HG02571 (cell line): ENCODE results near the gene HAPLN2.

Experiments
- ATAC-seq: cut with Tn5 transposase; IDR thresholded peaks from one replicate; pipeline ENCODE4 v1.9.1; 2021; ENCODE audit warnings: mild to moderate bottlenecking, moderate library complexity; ENCODE audit not compliant: unreplicated experiment

HAPLN2 gene

GRCh38 chr1:156659988-156660751, 41.0 kb downstream of the HAPLN2 start:
- peak; percentile 61 for ATAC-seq

GRCh38 chr1:156660752-156661112, 41.5 kb downstream of the HAPLN2 start:
- no peak for ATAC-seq

- ATAC-seq, result no peak
Measured at GRCh38 chr1:156662005-156662799, 43.0 kb downstream of the HAPLN2 start.

GRCh38 chr1:156662800-156663055, 43.5 kb downstream of the HAPLN2 start:
- no peak for ATAC-seq

- no peak for ATAC-seq
Measured at GRCh38 chr1:156663178-156663577, 44.0 kb downstream of the HAPLN2 start.

- ATAC-seq, result no peak
Measured at GRCh38 chr1:156664046-156664766, 45.0 kb downstream of the HAPLN2 start.

GRCh38 chr1:156664767-156665411, 45.7 kb downstream of the HAPLN2 start:
- no peak for ATAC-seq

- ATAC-seq, result no peak
Measured at GRCh38 chr1:156665539-156665938, 46.3 kb downstream of the HAPLN2 start.

GRCh38 chr1:156666862-156667609, 47.8 kb downstream of the HAPLN2 start:
- ATAC-seq, result no peak

- no peak for ATAC-seq
Measured at GRCh38 chr1:156667610-156667967, 48.4 kb downstream of the HAPLN2 start.

- ATAC-seq, result no peak
Measured at GRCh38 chr1:156667968-156668709, 48.9 kb downstream of the HAPLN2 start.

GRCh38 chr1:156668801-156669637, 49.8 kb downstream of the HAPLN2 start:
- ATAC-seq, result no peak

- no peak for ATAC-seq
Measured at GRCh38 chr1:156669794-156670193, 50.6 kb downstream of the HAPLN2 start.

- ATAC-seq, result no peak
Measured at GRCh38 chr1:156670359-156670758, 51.1 kb downstream of the HAPLN2 start.

- no peak for ATAC-seq
Measured at GRCh38 chr1:156670791-156671190, 51.6 kb downstream of the HAPLN2 start.

GRCh38 chr1:156671804-156672203, 52.6 kb downstream of the HAPLN2 start:
- ATAC-seq, result no peak

GRCh38 chr1:156673387-156674121, 54.3 kb downstream of the HAPLN2 start:
- no peak for ATAC-seq
